Fibroblast of gingiva (primary cell): ENCODE measurements around the gene PRAME.
"Not testable (repeated sequence)": the region's sequence is repeated elsewhere in the genome, so short reads cannot be mapped to it uniquely, and the experiment has no call there.

ENCODE experiments used
- DNase-seq: peaks from one replicate; pipeline ENCODE4 v3.0.0-alpha.2; 2011; ENCODE audit warnings: low read depth

The PRAME gene

DNA sequence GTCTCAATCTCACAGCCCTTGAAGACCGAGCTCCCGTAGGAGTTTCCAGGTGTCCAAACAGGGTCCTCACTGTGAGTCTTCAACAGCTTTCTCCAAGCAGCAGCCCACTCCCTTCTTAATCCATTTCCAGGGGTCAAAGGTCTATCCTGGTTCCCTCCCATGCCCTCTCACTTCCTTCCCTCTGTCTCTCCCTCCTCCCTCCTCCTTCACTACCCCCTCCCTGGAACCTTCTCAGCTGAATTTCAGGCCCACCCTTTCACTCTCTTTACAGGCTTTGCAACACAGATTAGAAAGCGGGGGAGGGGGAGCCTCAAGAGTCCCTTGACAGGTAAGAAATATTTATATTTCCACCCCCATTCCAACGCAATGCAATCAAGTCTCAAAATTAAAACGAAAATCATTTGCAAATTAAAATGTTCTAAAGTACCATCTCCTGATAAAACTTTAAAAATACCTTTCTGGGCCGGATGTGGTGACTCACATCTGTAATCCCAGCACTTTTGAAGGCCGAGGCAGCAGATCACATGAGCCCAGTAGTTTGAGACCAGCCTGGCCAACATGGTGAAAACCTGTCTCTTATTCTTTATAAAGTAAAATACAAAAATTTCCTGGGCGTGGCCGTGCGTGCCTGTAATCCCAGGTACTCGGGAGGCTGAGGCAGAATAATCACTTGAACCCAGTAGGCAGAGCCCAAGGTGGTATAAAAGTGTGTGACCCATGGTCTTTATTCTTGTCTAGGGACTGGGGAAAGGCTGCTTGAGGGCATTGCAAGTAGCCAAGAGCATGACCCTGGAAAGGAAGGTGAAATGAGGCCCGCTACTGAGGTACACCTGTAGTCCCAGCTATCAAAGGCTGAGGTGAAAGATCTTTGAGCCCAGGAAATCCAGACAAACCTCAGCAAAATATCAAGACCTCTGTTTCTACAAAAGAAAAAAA, 38.1 kb downstream of the PRAME start:
- DNase-seq = no peak

DNA sequence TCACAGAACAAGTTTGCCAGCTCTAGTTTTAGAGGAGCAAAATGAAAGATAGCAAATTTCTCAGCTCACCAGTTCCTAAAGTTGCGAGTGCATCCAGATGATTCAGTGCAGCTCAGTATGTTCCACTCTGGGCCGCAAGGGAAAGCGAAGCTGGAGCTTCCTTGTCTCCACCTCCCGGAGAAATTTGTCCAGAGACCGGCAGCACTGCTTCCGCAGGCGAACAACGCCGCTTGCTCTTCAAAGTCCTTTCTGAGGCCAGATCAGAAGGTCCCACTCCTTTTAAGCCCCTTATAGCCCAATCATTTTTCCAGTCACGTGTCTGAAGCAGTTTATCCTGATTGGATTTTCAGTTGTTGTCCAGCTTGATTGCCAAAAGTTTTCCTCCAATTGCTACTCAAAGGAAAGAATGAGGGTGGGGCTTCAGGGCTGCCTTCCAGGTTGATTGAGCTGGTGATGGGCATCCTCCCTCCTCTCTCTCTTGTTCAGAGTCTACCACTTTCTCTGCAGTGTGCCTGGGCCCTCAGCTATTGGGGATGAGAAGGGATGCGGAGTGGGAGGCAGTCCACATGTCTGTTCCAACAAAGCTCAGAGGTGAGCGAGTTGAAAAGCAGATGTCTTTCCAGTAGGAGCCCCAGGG, 38.9 kb downstream of the PRAME start, which contains the start of gene ZNF280A:
ZNF280A (minus strand) TSS at position 251 of the 637 bp plus-strand sequence. CDS start 4,640 bp downstream, outside the sequence.
- no peak for DNase-seq

DNA sequence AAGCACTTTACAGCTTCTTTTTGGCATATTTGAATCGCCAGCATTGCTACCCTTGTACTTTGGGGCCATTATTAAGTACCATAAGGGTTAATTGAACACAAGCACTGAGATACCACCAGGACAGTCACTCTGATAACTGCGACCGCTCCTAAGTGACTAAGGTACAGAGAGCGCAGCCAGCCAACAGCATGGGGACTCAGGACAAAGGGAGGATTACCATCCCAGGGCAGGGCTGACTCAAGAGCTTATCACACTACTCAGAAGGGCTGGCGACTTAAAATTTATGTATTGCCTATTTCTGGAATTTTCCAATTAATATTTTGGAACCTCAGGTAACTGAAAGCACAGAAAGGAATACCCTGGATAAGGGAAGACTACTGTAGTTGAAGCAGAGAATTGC, 39.5 kb downstream of the PRAME start:
- DNase-seq = no peak

DNA sequence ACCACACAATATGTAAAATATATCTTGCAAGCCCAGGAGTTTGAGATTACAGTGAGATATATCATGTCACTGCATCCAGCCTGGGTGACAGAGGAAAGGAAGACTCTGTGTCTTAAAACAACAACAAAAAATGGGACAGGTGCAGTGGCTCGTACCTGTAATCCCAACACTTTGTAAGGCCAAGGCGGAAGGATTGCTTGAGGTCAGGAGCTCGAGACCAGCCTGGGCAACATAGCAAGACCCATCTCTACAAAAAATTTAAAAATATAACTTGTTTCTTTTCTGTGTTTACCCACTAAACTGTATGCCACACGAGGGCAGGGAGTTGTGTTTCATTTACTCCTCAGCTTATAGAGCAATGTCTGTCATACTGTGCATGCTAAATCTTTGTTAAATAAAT, 42.1 kb downstream of the PRAME start:
- DNase-seq = no peak

DNA sequence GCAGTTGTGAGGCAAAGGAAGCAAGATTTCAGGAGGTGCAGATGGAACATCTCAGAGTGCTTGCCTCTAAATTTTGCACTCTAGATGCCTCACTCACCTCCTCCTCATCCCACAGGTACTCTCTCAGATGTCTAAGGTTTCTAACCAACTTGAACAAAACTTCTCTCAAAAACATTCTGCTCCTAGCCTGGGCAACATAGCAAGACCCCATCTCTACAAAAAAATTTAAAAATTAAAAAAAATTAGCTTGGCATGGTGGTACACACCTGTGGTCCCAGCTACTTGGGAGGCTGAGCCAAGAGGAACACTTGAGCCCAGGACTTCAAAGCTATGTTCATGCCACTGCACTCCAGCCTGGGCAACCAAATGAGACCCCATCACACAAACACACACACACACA, 43.2 kb downstream of the PRAME start:
- no peak for DNase-seq

DNA sequence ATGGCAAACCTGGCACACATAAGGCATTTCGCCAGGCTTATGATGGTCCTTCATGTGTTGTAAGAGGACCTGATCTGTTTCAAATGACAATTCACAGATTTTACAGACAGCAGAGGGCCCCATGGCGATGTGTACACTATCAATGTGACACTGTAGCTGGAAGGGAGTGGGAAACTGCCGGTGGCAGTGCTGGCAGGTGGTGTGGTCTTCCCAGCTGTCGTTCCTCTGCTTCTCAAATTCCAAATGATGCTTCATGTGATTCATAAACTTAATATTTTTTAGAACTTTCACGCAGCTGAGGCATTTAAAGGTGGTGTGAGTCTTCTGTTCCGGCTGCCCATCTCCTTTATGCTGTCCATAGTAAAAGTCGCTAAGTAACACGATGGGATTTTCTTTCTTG, 44.6 kb downstream of the PRAME start:
- not testable (repeated sequence) for DNase-seq

DNA sequence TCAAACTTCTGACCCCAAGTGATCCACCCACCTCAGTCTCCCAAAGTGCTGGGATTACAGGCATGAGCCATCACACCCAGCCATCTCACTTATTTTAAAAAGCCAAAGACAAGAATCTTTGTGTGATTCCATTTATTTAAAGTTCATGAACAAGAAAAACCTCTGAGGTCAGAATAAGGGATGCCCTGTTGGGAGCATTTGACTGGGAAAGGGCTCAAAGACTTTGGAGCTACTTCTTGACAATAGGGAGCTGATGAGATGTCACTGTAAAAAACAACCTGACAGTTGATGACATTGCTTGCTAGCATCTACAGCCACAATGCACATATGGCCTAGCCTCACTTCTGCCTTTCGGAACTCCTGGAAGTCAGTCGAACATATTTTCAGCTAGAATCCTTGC, 45.4 kb downstream of the PRAME start:
- no peak for DNase-seq

DNA sequence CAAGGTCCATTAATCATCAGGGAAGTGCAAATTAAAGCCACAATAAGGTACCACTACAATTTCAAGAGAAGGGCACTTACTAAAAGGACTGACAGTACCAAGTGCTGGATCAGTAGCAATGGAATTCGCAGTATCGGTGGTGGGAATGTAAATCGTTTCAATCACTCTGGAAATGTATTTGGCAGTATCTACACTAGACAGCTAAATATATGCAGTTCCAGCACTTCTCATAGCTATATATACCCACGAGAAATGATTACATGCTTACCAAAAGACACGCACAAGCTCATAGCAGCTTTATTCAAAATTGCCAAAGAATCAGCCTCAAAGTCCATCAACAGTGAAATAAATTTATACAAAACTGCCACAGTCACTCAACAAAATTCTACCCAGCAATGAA, 46.1 kb downstream of the PRAME start:
- DNase-seq = no peak

DNA sequence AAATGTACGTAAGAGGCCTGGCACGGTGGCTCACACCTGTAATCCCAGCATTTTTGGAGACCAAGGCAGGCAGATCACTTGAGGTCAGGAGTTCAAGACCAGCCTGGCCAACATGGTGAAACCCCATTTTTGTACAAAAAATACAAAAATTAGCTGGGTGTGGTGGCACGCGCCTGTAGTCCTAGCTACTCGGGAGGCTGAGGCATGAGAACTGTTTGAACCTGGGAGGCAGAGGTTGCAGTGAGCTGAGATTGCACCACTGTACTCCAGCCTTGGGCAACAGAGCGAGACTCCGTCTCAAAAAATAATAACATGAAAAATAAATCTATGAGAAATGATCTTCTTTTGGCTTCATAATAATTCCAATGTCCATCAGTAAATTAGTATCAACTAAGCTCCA, 48.2 kb downstream of the PRAME start:
- DNase-seq = not testable (repeated sequence)

DNA sequence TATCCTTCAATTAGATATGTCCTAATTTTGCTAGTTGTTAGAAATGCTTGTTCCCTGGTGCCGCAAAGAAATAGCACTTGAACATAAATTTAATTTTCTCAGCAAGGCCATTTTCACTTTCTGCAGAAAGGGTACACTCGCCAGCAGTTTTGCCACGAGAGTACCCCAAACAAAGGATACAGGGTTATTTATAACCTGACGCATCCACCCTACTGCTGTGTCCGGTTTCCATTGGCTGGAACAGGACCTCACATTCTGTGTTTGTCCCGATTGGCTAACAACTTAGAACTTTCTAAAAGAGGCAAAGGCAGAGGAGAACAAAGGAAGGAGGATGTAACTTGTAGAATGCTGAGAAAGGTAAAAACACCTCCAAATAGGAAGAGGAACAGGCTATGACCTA, 49.2 kb downstream of the PRAME start:
- not testable (repeated sequence) for DNase-seq

DNA sequence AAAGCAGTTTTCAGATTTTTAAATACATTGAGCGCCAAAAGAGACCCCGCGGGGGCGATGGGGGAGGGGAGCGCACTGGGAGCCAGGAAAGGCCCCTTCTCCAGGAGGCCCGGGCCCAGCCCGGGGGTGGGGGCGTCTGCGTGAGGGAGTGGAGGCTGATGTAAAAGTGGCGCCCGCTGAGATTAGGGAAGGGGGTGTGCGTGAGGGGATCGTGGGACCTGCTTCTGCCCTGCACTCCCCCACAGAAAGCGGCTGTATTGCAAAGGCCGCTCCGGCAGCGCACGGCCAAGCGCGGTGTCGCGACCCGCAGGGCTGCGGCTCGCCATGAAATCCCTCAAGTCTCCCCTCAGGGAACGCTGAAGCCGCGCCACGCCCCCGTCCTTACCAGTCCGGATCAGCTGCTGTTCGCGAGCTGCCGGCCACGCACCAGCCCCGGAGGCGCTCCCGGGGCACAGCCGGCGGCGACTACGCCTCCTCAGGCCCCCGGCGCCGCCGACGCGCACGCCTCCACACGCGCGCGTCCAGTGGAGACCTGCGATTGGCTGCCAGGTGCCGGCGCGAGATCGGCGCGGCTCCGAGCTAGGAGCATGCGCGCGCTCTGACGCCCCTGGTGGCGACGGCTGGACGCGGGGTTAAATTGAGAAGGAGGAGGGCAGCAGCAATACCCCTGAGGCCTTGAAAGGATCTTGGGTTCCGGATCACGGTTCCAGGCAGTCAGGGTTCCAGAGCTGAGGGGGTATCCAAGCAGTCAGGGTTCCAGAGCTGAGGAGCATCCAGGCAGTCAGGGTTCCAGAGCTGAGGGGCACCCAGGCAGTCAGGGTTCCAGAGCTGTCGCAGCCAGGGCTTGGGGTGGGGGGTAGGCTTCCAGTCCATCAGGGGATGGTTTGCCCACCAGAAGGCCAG, 50.5 kb downstream of the PRAME start, which contains the start of gene ZNF280B:
ZNF280B (minus strand) TSS at position 469 of the 903 bp plus-strand sequence. CDS start 19,344 bp downstream, outside the sequence.
- DNase-seq = peak; percentile 63

DNA sequence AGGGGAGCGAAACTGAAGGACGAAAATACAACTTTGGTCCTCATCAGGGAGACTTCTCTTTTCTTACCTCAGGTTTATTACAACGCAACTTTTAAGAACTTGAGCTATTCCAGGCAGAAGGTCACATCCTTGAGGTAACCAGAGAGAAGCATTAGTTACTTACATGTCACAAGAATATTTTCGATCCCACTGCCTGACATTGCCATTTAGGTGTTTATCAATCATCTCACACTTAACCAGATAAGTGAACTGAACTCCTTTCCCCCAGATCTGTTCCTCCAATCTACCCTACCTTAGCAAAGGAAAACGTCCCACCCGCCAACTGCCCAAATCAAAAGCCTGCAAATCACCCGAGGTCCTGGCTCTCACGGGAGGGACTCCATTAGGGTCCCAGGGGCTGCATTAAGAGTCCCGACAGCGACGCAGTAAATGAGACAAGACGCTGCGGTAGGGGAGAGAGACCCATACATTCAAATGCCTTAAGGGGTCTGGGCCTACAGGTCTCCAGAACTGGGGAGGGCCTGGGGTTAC, 51.3 kb downstream of the PRAME start:
- no peak for DNase-seq

DNA sequence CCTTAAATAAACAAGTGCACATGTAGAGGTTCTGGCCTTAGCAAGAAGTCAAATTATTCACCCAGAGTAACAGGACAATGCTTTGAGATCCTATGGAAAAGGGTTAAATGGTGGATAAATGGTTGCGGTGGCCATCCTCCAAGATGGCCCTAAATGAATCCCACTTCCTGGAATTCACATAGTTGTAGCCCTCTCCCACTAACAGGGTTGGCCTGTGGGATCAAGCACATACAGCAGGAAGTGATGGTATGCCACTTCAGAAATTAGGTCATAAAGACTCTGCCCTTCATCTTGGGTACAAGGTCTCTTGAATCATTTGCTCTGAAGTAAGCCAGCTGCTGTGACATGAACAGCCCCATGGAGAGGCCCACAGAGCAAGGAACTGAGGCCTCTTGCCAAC, 52.3 kb downstream of the PRAME start:
- DNase-seq = no peak

DNA sequence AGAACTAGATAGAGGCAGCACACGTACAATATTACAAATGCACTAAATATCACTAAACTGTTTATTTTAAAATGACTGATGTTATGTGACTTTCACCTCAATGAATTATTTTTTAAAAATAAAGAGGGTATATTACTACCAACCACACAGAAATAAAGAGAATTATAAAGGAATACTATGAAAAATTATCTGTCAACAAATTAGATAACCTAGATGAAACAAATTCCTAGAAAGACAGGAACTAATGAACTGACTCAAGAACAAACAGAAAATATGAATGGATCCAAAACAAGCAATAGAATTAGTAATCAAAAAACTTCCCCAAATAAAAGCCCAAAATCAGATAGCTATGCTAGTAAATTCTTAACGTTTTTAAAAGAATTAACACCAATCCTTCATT, 60.8 kb downstream of the PRAME start:
- DNase-seq = no peak
